NOMO-1 (cell line): ENCODE measurements around the gene RPL7A.
"Not testable (repeated sequence)": the region's sequence is repeated elsewhere in the genome, so short reads cannot be mapped to it uniquely, and the experiment has no call there.

Experiments
- DNase-seq, 2 experiments: peaks; one replicate each; lab custom pipeline; 2025; ENCODE audit not compliant: unreplicated experiment in 2 of 2; lab: John Stamatoyannopoulos, UW

Gene RPL7A

DNA sequence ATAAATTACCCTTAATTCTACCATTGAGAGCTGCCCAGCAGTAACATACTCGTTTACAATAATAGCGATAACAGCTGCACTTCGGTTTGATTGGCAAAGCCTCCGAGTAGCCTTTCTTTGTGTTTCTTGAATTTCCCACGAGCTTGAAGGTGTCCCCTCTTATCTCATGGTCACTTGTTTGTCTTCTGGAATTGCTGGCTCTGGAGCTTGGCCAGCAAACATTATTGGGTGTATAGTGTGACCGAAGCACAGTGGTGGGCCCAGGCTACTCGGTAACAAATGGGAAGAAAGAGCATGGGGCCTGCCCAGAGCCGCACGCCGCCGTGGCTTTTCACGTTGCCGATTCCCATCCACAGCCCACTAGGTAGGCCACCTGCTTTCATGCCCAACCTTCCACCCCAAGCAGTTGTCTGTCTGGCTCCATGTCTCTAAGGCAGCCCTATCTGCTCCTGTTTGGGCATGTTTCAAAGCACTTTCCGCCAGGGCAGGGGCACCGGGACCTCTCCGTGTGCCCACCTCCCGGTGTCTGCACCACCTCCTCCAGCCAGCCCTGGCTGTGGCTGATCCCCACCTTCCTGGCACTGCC lies 36.8 kb downstream of the RPL7A start:
- DNase-seq, result no peak

DNA sequence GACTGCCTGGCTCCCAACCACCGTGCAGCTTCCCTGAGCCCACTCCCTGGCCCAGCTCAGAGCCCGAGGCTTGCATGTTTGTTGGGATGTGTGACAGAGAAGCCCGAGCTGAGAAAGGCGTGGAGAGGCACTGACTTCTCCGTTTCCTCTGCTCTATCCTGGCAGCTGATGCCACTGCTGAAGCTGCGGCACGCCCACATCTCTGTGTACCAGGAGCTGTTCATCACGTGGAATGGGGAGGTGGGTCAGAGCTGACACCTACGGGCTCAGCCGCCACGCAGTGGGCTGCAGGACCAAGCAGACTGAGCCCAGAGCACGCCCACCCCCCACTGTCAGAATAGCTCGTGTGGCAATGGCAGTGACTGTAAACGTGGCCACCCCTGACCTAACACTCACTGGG lies 37.4 kb downstream of the RPL7A start:
- DNase-seq, result no peak

DNA sequence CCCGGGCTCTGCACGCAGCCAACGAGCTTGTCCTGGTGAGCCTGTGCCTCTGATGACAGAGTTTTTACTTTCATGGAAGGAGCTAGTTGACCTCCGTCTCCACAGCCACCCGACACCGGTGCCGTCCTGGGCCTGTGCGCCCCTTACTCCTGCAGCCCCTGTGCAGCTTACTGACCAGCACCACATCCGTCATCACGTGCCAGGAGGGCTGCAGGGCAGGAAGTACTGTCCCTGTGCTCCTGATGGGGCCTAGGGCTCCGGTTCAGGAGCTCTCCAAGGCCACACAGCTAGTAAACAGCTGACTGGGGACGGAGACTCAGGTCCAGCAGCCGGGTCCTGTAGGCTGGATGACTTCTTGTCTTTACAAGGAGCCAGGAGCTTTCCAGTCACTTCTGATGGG lies 38.3 kb downstream of the RPL7A start:
- DNase-seq, result no peak

DNA sequence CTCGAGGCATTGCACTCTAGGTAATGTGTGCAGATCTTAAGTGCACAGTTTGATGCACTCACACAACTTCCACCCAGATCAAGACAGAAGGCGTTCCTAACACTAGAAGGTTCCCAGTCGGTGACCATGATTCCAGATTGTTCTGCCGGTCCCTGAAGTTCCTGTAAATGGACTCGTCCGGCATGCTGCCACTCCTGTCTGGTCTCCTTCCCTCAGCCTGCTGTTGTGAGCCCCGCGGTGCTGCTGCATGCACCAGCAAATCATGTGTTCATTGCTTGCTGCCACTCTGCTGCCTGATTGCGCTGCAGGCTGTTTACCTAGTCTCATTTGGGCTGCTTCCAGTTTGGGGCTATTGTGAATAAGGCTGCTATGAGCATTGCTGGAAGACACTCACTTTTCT lies 39.7 kb downstream of the RPL7A start:
- no peak for DNase-seq

DNA sequence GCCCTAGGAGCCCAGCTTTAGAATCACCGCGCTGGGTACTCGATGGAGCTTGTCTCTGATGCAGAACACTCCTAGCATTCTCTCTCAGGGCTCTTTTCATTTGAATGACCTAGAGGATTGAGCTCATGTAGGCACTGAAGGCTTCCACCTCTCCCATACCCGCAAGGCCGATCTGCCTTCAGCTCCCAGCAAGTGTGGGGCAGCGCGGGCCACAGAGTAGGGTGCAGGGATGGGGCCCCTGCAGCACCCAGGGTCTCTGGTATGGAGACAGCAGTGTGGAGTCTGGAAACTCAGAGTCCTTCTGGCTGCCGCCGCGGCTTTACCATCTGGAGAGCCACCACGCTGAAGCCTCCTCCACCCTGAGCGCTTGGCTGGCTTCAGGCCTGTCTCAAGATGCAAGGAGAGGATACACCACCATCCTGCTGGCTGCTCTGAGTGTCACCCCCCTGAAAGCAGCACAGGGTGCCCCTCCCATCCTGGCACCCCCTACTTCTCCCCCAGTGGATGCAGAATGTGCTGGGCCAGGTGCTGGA lies 41.1 kb downstream of the RPL7A start:
- DNase-seq, result no peak

DNA sequence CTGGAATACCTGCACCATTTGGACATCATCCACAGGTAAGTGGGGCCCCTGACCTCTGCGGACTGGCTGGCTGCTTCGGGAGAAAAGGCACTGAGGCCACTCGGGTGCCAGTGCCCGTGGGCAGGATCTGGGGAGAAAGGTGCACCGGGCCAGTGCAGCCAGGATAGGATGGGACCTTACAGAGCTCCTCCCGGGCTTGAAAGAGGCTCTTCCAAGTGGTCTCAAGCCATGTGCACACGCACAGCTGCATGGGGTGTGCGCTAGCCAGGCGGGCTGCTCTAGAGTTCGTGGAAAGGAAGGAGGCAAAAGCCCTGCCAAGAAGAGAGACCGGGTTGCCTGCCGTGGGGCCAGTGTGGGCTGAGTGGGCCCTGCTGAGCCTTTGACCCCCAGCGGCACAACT lies 41.5 kb downstream of the RPL7A start:
- no peak for DNase-seq

DNA sequence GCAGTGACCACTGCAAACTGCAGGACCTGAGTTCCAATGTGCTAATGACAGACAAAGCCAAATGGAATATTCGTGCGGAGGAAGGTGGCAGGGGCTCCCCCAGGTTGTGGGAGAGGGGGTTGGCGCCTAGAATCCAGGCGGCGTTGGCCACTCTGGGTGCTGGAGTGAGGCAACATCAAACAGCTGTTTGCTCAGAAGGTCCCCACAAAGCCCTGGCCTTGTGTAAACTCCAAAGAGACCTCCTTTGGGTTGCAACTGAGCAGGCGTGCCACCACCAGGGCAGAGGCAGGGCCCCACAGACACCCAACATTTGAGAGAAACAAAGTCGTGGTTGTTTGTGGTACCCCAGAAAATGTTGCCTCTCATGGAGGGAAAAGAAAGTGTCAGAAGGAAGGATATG lies 42.7 kb downstream of the RPL7A start:
- no peak for DNase-seq

DNA sequence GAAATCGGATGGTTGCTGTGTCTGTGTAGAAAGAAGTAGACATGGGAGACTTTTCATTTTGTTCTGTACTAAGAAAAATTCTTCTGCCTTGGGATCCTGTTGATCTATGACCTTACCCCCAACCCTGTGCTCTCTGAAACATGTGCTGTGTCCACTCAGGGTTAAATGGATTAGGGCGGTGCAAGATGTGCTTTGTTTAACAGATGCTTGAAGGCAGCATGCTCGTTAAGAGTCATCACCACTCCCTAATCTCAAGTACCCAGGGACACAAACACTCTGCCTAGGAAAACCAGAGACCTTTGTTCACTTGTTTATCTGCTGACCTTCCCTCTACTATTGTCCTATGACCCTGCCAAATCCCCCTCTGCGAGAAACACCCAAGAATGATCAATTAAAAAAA lies 43.4 kb downstream of the RPL7A start:
- not testable (repeated sequence) for DNase-seq

DNA sequence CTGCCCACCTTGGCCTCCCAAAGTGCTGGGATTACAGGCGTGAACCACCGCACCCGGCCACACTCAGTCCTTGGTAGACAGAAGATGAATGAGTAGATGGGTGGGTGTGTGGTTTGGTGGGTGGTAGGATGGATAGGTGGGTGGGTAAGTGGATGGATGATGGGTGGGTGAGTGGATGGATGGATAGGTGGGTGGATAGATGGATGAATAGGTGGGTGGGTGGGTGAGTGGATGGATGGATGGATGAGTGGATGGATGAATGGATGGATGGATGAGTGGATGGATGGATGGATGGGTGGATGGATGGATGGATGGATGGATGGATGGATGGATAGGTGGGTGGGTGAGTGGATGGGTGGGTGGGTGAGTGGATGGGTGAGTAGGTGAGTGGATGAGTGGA lies 44.3 kb downstream of the RPL7A start:
- DNase-seq, result not testable (repeated sequence)

DNA sequence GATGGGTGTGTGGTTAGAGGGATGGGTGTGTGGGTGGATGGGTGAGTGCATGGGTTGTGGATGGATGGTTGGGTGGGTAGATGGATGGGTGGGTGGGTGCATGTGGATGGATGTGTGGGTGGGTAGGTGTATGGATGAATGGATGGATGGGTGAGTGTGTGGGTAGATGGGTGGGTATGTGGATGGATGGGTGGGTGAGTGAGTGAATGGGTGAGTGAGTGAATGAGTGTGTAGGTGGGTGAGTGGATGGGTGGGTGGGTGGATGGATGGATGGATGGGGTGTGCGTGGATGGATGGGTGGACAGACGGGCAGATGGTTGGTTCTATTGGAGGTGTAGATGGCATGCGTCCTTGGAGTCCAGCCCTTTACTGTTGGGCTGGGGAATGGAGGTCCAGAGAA lies 45.4 kb downstream of the RPL7A start:
- DNase-seq, result no peak

DNA sequence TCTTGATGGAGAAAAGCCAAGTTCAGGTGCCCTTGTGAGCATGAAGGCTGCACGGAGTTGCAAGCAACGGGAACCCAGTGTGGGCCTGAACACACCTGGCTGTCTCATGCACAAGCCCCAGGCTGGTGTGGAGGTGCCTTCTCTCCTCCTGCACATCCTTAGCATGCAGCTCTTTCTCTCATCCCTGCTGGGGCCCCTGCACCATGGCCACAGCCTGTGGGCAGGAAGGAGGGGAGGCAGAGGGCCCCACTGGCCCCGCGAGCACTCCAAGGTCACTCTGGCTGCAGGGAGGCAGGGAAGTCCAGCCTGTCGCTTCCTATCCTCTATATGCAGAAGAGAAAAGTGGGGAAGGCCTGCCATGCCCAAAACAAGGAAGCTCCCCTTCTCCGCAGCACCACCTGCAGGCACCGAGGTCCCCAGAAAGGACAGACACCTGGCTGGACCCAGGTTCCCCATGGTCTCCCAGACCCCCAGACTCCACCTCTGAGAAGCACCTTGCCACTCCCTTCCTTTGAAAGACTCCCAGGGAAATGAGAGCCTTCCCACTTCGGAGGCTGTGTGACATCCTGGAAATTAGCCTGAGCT lies 46.8 kb downstream of the RPL7A start:
- no peak for DNase-seq

DNA sequence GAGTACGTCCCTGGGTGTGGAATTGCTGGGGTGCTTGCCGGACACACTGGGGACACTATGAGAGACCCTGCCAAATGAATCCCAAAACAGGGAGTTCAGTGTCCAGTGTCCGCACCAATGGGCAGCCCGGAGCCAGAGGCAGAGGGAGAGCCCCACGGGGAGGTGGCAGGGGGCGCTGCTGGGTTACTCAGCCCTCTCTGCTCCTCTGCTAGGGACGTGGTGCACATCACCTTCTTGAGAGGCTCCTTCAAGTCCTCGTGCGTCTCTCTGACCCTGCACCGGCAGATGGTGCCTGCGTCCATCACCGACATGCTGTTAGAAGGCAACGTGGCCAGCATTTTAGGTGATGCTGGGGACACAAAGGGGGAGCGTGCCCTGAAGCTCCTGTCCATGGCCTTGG lies 48.9 kb downstream of the RPL7A start:
- no peak for DNase-seq

DNA sequence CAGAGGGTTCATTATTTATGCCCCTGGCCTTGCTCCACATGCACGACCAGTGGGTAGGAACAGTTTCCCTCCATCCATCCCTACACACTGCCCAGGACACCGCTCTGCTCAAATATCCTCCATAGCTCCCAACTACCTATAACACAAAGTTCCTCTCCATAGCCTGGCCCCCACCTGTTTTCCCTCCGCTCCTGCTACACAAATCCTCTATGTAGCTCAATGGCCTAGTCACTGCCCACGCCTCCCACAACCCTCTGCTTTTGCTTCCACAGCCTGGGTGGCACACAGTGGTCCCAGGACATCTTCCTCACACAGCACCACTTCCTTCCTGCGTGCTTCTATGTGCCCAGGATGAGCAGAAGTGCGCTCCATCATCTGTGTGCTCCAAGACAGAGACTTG lies 49.4 kb downstream of the RPL7A start:
- DNase-seq, result no peak

DNA sequence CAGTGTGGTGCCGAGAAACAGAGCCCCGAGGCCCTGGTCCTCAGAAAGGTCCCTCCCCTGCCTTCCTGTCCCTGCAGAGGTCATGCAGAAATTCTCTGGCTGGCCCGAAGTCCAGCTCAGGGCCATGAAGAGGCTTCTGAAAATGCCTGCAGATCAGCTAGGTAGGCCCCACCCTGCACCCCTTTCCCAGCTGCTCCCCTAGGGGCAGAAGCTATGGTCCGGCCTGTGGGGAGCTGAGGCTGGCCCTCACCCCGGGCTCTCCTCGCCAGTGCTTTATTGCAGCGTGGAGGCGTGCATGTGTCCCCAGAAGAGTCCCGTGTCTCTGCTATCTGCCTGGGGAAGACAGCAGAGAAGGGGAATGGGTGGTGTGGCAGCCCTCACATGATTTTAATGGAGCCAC lies 49.9 kb downstream of the RPL7A start:
- DNase-seq, result no peak

DNA sequence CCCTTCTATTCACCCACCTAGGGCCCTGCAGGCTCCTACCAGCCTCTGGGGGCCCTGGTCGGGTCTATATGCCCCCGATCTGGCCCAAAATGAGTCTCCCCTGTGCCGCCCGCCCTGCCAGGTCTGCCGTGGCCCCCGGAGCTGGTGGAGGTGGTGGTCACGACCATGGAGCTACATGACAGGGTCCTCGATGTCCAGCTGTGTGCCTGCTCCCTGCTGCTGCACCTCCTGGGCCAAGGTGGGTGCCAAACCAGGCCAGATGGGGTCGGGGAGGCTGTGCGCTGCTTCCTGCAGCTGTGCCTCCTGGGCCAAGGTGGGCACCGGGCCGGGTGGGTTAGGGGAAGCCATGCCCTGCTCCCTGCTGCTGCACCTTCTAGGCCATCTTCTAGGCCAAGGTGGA lies 52.3 kb downstream of the RPL7A start:
- no peak for DNase-seq
